Measurements from ENCODE around the gene CMPK1. TPM values are rescaled to one million over a fixed set of nuclear protein-coding genes. Genes with fewer than 3 reads are reported as not detected.

Gene CMPK1
- total and polyA plus RNA-seq, 2 donors (not counting 3 experiments of a cell fraction or from before 2014, with no cell fraction given) = 16.4 to 79.6 TPM

DNA sequence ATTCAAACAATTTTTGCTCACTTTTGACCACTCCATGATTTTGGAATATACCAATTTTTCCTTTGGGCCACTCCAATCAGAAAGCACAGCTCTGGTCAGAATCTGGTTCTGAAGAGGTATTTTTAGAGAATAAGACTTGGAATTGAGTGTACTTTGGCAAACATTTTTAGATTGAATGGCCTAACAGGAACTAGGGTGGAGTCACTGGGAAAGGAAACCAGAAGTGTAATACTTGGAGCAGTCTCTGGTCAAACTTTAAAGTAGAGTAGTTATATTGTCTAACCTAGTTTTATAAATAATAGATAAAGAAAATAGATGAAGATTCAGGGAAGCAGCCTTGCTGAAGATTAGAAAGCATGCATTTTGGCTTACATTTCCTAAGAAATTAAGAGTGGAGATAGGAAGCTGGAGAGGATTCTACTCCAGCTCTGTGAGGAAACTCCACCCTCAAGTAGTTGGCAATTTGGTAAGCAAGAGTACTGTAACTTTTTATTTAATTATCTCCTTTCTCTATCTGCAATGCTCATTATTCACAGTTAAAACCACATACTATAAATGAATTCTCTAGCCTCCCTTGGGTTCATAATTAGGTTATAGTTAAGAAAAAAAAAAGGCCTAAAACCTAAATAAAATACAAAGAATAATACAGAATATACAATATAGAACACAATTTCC is 35.4 kb upstream of the CMPK1 start:
- peak; percentile 21 for DNase-seq (ENCODE audit: low read depth, low spot score)
- no peaks in the 10 kb centered on the region for H3K79me2 ChIP-seq (ENCODE audit: control insufficient read depth, insufficient read depth, low read length)
- H2AFZ ChIP-seq (ENCODE audit: low read depth, low read length) = no peak overlapping the region
- intact Hi-C loops (cut with micrococcal nuclease) (loop anchor here (5.0 kb wide), 1 partner anchor 79 kb away; no protein-coding TSS in a partner anchor), dilution Hi-C loops (cut with MboI; ENCODE audit: extremely low pct_ligation_motif_present, low sequenced_read_pairs) (no loop called here)
- no peaks in the 10 kb centered on the region for H3K4me1 ChIP-seq (ENCODE audit: control insufficient read depth, extremely low read depth, insufficient read depth, low read length)
- no peaks in the 10 kb centered on the region for H4K20me1 ChIP-seq (replicated peaks; ENCODE audit: control insufficient read depth, extremely low read depth, insufficient read depth, low read length)
- no peak overlapping the region for H3K9ac ChIP-seq (replicated peaks; ENCODE audit: extremely low read depth, insufficient read depth, low read length)
- H3K9me1 ChIP-seq (replicated peaks; ENCODE audit: control insufficient read depth, extremely low read depth, insufficient read depth, low read length) = no peaks in the 10 kb centered on the region
- H3K4me3 ChIP-seq (replicated peaks in 1 of 3; ENCODE audit: insufficient read depth in 1 of 3, low read depth in 1 of 3, low read length in 3 of 3) = no peak overlapping the region
- no peaks in the 10 kb centered on the region for H3K27me3 ChIP-seq (ENCODE audit: control insufficient read depth in 2 of 2, insufficient read depth in 2 of 2, low read length in 2 of 2)
- no peaks in the 10 kb centered on the region for H3K9me3 ChIP-seq (replicated peaks; ENCODE audit: control insufficient read depth, insufficient read depth, low read length)
- H3K4me2 ChIP-seq (ENCODE audit: insufficient read depth, low read length) = peak overlapping the region; percentile 6
- BruUV-seq (replicated peaks) = no TSS peak
- no peak for FAIRE-seq
- POLR2A ChIA-PET = no interaction called here
- peaks cover 0 to 32% of the 10 kb centered on the region in 2 experiments for H3K36me3 ChIP-seq (ENCODE audit: control insufficient read depth in 2 of 2, extremely low read depth in 1 of 2, insufficient read depth in 2 of 2, low read length in 2 of 2)
- CTCF ChIA-PET = interaction anchor here (0.6 to 1.0 kb wide), 2 partner anchors 20 to 119 kb away, joined by 3 read pairs; no protein-coding TSS in a partner anchor
- H3K27ac ChIP-seq (ENCODE audit: insufficient read depth, low read depth, low read length) = no peak overlapping the region
- TF ChIP-seq FOS (IDR thresholded peaks at IDR 0.05; ENCODE audit: borderline replicate concordance, insufficient read depth, low read length) (no peak), POLR2A (IDR thresholded peaks at IDR 0.05; ENCODE audit: low read depth, low read length) (no peak), MYC (IDR thresholded peaks at IDR 0.05; ENCODE audit: low read depth, low read length) (no peak)

DNA sequence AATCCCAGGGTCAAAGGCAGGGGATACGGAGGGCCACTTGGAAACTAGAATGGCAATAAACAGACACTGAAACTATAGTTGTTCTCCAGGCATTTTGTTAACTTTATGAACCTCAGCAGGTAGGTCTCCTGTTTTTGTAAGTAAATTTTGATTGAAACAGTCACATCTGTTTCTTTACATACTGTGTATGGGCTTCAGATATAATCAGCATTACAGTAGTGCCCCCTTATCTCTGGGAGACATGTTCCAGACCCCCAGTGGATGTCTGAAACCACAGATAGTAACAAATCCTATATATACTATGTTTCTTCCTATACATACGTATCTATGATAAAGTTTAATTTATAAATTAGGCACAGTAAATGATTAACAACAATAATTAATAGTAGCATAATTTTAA is 31.1 kb upstream of the CMPK1 start:
- H3K27me3 ChIP-seq (ENCODE audit: control insufficient read depth in 2 of 2, insufficient read depth in 2 of 2, low read length in 2 of 2) = no peaks in the 10 kb centered on the region
- H2AFZ ChIP-seq (ENCODE audit: low read depth, low read length) = no peak overlapping the region
- H4K20me1 ChIP-seq (replicated peaks; ENCODE audit: control insufficient read depth, extremely low read depth, insufficient read depth, low read length) = no peaks in the 10 kb centered on the region
- DNase-seq (ENCODE audit: low read depth, low spot score) (no peak), FAIRE-seq (no peak)
- POLR2A ChIA-PET = no interaction called here
- CTCF ChIA-PET = no interaction called here
- H3K9ac ChIP-seq (replicated peaks; ENCODE audit: extremely low read depth, insufficient read depth, low read length) = no peak overlapping the region
- no peak overlapping the region for H3K4me3 ChIP-seq (replicated peaks in 1 of 3; ENCODE audit: insufficient read depth in 1 of 3, low read depth in 1 of 3, low read length in 3 of 3)
- intact Hi-C loops (cut with micrococcal nuclease) (no loop called here), dilution Hi-C loops (cut with MboI; ENCODE audit: extremely low pct_ligation_motif_present, low sequenced_read_pairs) (no loop called here)
- no peaks in the 10 kb centered on the region for H3K9me3 ChIP-seq (replicated peaks; ENCODE audit: control insufficient read depth, insufficient read depth, low read length)
- H3K36me3 ChIP-seq (ENCODE audit: control insufficient read depth in 2 of 2, extremely low read depth in 1 of 2, insufficient read depth in 2 of 2, low read length in 2 of 2) = peaks cover 0 to 31% of the 10 kb centered on the region in 2 experiments
- no peaks in the 10 kb centered on the region for H3K9me1 ChIP-seq (replicated peaks; ENCODE audit: control insufficient read depth, extremely low read depth, insufficient read depth, low read length)
- H3K4me1 ChIP-seq (ENCODE audit: control insufficient read depth, extremely low read depth, insufficient read depth, low read length) = no peaks in the 10 kb centered on the region
- H3K4me2 ChIP-seq (ENCODE audit: insufficient read depth, low read length) = no peak overlapping the region
- TF ChIP-seq MYC (IDR thresholded peaks at IDR 0.05; ENCODE audit: low read depth, low read length) = no peak
- TF ChIP-seq POLR2A (IDR thresholded peaks at IDR 0.05; ENCODE audit: low read depth, low read length) = no peak
- TF ChIP-seq JUN (IDR thresholded peaks at IDR 0.05; ENCODE audit: borderline replicate concordance, insufficient read depth, insufficient read length, low read depth) = no peak
- no peak for TF ChIP-seq FOS (IDR thresholded peaks at IDR 0.05; ENCODE audit: borderline replicate concordance, insufficient read depth, low read length)
- no peak for TF ChIP-seq EZH2 (IDR thresholded peaks at IDR 0.05; ENCODE audit: borderline replicate concordance, low read depth, low read length, severe bottlenecking)
- no peak for TF ChIP-seq MAX (IDR thresholded peaks at IDR 0.05; ENCODE audit: insufficient read depth, insufficient read length)
- TF ChIP-seq, protein P1, sequence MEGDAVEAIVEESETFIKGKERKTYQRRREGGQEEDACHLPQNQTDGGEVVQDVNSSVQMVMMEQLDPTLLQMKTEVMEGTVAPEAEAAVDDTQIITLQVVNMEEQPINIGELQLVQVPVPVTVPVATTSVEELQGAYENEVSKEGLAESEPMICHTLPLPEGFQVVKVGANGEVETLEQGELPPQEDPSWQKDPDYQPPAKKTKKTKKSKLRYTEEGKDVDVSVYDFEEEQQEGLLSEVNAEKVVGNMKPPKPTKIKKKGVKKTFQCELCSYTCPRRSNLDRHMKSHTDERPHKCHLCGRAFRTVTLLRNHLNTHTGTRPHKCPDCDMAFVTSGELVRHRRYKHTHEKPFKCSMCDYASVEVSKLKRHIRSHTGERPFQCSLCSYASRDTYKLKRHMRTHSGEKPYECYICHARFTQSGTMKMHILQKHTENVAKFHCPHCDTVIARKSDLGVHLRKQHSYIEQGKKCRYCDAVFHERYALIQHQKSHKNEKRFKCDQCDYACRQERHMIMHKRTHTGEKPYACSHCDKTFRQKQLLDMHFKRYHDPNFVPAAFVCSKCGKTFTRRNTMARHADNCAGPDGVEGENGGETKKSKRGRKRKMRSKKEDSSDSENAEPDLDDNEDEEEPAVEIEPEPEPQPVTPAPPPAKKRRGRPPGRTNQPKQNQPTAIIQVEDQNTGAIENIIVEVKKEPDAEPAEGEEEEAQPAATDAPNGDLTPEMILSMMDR (IDR thresholded peaks at IDR 0.05; ENCODE audit: extremely low read depth in 1 of 2, insufficient read depth in 1 of 2, low read depth in 1 of 2, low read length in 2 of 2) = no peak
- no peak for TF ChIP-seq GATA2 (IDR thresholded peaks at IDR 0.05; ENCODE audit: insufficient read depth, insufficient read length, low read depth, low read length)
- TF ChIP-seq POLR2AphosphoS5 (IDR thresholded peaks at IDR 0.05; ENCODE audit: insufficient read depth, low read depth, low read length) = no peak
- H3K79me2 ChIP-seq (ENCODE audit: control insufficient read depth, insufficient read depth, low read length) = peaks cover 13% of the 10 kb centered on the region
- no TSS peak for BruUV-seq (replicated peaks)
- no peak overlapping the region for H3K27ac ChIP-seq (ENCODE audit: insufficient read depth, low read depth, low read length)
